CD4-positive, alpha-beta T cell treated with Interleukin-21 for 1 hour (primary cell): Measurements from ENCODE around the gene ERBB4.
"Not testable (repeated sequence)": the region's sequence is repeated elsewhere in the genome, so short reads cannot be mapped to it uniquely, and the experiment has no call there.

Experiments
- DNase-seq: peaks from one replicate; pipeline ENCODE4 v3.0.0-alpha.2; 2020

Gene ERBB4

DNA sequence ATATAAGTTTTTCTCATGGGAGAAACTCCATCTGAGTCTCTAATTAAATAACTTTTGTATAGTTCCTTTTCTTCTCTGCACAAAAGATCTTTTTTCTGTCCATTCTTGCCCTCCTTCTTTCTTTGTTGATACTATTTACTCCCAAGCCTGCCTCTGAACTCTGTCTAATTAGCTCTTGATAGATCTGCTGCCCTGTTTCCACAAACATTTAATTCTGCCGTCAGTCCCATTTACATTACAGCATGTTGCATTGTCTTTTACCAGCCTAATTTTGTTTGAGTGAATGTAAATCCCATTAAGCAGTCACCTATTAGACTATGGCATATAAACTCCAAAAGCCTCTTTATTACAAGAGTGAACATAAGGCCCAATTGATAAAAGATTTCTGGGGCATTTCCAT is 254.4 kb downstream of the ERBB4 start:
- no peak for DNase-seq

DNA sequence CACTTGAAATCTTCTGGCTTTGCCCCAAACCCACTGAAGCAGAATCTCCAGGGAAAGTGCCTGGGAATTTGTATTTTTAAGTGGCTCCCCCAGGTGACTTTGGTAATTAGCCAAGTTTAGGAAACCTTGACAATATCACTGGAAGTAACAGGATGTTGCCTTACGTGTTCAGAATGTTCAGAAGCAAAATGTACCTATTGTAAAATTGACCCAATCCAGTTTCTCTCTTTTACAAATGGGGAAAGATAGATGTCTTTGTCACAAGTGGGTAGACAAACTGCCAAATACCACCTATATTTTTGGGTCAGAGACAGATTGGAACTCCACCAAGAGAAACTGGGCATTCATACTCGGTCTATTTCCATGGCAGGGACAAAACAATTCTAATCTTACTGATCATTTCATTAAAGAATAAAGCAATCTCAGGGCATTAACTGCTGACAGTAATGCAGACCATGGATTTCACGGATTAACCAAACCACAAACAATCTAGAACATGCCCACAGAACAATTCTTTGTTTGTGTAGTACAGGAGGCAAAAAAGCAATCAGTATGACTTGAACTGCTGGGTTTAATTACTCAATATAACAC is 255.8 kb downstream of the ERBB4 start:
- DNase-seq = no peak

DNA sequence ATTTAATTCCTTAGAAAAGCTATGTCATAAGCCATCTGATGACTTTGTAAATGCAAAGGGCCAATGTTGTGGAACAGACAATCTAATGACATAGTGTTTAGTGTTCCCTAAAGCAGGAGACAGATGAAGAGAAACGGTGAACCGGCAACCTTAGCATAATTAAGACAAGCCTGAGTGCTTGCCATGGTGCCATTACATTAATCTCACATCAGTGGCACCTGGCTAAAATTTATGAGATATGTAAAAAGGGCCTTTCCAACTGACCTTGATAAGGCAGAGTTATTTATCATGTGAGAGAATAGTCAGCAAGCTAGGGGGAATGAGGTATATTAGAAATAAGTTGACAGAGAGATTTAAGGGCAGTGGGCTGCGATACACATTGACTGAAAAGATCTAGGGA is 261.8 kb downstream of the ERBB4 start:
- DNase-seq = no peak

DNA sequence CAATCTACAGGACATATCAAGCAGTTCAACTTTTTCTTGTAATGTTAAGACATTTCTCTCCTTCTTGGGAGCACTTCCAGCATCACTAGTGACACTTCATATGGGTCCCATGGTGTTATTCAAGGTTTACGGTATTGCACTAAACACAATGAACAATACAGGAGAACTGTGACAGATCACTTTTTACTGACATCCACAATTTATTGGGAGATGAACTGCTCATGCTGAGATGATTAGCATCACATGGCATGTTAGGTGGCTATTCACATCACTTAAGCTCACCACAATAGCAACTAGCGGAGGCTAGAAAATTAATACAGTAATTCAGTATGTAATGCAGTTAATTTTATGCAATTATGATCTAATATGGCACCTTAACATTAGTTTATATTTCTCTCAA is 264.4 kb downstream of the ERBB4 start:
- DNase-seq = no peak

DNA sequence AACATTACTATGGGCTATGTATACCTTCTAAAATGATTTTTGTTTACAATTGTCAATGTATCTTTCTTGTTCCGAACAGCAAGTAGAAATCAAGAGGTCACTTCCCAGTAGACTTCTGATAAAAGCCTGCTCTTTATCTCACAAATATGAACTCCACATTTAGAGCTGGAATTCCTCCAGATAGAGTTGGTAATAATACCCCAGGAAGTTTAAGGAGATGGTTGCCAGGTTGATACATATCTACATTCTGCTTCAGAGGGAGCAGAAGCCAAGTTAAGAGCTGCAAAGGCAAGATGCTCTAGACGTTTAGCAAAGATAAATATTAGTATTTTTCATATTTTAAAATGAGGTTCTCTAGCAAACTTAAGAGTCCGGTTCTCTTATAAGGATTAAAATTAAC is 267.0 kb downstream of the ERBB4 start:
- DNase-seq = no peak

DNA sequence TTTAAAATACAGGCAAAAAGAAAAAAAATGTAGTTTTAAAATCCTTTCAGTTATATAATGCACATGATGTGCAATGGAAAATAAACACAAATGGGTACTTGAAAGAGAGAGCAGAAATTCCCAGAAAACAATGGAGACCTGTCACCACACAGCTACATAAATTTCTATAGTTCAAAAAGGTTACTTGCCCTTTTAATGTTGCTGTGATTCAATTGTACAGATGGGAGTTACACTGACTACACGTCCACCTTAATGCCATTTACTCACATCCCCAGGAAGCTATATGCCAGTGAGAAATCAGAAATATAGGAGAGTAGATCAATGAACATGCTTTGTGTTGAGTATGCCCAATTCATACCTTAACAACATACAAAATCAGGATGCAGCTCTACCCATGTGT is 269.6 kb downstream of the ERBB4 start:
- DNase-seq = no peak

GRCh38 chr2:212266297-212266696 is 272.3 kb downstream of the ERBB4 start:
- DNase-seq = no peak

- DNase-seq = no peak
Observed at GRCh38 chr2:212265777-212266176, 272.8 kb downstream of the ERBB4 start.

DNA sequence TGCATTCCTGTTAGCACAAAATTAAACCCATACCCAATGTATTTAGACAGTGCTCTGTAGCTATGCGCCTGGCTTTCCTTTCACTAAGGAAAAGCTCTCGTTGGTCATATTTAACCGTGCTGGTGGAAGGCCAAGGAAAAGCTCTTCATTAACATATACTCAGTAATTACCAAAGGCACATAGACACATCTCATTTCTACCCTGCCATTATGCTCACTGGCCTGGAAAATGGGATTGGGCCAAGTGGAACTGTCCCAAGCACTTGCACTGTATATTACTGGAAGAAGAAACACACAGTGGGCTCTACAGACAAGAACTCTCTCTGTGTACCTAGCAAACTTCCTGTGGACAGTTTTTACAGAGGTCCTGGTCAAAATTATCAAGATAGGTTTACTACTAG is 274.4 kb downstream of the ERBB4 start:
- no peak for DNase-seq

DNA sequence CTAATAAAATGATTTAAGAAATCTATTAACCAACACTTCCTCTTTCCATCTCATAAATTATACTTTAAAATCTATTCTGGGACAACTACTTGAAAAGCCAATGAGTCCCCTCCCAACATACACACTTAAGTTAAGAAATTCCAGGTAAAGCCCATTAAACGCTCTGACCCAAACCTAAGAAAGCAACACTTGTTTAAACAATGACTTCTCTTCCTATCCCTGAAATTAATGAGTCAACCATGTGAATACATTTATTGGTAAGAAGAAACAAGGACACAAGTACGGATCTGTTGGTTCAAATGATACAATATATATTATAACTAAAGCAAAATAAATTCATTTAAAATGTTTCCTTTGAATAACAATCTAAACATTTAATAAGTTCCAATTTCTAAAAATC is 279.4 kb downstream of the ERBB4 start:
- DNase-seq = no peak

- DNase-seq = no peak
Observed at GRCh38 chr2:212254339-212254738, 284.3 kb downstream of the ERBB4 start.

DNA sequence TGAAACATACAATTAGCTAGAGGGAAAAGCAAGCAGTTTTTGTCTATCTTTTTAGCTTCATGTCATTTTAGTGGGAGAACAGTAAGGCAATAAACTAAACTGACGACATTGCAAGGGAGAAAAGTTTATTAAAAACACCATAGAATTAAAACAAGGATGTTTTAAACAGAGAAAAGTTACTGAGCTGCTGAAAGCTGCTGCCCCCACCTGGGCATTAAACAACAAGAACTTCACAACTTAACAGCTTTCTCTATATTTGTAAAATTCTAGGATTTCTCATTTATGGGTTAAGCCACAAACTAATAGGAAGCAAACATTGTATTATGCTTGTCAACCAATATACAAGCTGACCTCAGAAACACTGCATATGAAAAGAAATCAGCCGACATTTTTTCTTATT is 289.2 kb downstream of the ERBB4 start:
- DNase-seq = no peak

- no peak for DNase-seq
Observed at GRCh38 chr2:212245880-212246279, 292.7 kb downstream of the ERBB4 start.

DNA sequence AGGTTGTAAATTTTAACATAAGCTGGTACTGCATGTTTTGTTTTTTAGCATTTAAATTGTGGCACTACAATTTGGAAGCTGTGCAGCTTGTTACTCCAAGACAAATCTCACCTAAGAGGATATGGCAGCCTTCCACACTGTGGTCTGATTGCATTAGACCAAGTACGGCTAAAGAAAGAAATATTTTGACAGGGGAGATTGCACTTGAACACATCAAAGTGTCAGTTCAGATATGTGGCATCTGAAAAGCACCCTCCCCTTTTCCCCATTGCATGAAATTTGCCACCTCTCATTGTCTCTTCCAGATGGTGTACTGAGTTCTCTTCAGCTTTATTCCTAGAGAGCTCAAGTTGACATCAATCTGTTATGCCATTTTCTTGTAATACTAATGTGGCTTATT is 295.9 kb downstream of the ERBB4 start:
- DNase-seq = no peak

GRCh38 chr2:212238152-212238551 is 300.4 kb downstream of the ERBB4 start:
- DNase-seq = not testable (repeated sequence)

DNA sequence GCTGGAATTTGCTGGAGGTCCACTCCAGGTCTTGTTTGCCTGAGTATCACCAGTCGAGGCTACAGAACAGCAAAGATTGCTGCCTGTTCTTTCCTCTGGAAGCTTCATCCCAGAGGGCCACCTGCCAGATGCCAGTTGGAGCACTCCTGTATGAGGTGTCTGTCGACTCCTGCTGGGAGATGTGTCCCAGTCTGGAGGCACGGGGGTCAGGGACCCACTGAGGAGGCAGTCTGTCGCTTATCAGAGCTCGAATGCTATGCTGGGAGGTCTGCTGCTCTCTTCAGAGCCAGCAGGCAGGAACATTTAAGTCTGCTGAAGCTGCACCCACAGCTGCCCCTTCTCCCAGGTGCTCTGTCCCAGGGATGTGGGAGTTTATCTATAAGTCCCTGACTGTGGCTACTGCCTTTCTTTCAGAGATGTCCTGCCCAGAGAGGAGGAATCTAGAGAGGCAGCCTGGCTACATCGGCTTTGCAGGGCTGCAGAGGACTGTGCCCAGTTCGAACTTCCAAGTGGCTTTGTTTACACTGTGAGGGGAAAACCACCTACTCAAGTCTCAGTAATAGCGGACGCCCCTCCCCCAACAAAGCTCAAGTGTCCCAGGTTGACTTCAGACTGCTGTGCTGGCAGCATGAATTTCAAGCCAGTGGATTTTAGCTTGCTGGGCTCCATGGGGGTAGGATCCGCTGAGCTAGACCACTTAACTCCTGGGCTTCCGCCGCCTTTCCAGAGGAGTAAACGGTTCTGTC is 301.1 kb downstream of the ERBB4 start:
- no peak for DNase-seq

DNA sequence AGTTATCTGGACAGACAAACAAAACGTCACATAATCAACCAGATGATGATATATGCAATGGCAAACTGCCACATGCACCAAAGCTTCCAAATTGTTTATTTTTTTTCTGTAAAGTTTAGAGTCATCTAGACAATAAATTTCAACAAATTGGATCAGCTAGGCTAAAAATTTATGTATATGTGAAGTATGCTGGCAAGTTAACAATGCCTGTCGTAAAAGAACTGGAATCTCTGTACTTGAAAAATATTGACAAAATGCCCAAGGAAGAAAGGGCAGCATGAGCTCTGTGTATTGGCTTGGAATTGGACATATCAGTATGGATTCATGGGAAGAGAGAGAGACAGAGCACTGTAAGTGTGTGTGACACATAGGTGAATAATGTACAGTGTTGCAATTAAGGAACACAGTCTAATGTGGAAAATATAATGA is 309.8 kb downstream of the ERBB4 start:
- no peak for DNase-seq

GRCh38 chr2:212227755-212228154 is 310.8 kb downstream of the ERBB4 start:
- DNase-seq = no peak

GRCh38 chr2:212226114-212226513 is 312.5 kb downstream of the ERBB4 start:
- DNase-seq = no peak

GRCh38 chr2:212223696-212224095 is 314.9 kb downstream of the ERBB4 start:
- no peak for DNase-seq

DNA sequence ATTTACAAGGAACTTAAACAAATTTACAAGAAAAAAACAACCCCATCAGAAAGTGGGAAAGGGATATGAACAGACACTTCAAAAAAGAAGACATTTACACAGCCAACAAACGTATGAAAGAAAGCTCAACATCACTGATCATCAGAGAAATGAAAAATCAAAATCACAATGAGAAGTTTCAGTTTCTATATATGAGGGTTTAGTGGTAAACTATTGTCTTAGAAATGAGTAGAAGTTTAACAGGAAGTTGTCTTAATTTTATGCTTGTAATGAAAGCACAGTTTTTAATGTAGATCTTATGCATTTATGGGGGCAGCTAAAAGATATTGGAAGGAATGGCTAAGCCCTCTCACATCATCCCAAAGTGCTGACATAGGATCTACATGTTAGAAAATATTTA is 325.4 kb downstream of the ERBB4 start:
- no peak for DNase-seq

DNA sequence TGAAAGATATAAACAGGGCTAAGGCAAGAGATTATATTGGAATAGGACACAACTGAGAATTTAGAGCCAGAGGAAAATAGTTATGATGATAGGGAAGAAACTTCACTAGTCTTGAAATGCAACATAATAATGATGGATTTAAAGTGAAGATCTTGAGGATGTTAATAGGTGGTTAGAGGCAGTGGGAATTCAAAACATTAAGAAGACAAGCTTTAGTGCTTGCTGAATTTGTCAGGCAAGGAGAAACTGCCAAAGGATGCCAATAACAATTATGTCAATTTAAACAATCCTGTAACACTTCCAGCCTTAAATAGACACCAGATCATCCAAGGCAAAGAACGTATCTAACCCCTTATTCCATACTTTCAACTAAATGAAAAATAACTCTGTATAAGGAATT is 330.1 kb downstream of the ERBB4 start:
- DNase-seq = no peak

DNA sequence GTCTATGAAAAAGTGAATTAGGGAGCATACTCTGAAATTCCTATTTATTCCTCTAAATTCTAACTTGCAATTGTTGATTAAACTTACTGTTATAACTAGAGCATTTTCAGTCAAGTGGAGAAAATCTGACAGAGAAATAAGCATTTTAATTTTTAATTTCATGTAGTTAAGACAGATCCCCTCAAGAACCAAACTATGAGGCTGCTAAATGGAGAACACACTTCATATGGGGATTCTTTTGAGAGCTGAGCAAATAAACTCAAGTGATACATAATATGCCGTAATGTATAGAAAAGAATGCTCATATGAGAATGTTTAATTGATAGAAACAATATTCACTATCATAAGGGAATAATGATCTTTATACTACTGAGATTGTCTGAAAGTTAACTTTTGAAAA is 340.8 kb downstream of the ERBB4 start:
- no peak for DNase-seq

DNA sequence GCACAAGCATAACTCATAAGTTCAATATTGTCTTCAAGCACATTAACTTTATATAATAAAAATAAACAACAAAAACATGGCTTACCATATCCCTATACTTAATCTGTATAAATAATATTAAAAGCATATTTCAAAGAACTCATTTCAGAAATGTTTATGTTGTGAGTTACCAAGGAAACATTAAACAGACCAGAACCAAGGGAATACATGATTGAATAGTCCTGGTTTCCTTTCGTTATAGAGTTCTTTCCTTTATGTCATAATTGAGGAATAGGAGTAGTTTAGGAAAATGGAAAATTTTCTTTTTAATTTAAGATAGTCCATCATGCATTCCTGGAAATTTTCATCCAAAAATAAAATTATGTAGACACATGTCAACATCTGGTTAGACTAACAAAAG is 343.0 kb downstream of the ERBB4 start:
- no peak for DNase-seq

GRCh38 chr2:212194396-212194795 is 344.2 kb downstream of the ERBB4 start:
- no peak for DNase-seq
